Measurements from ENCODE around the gene KCNRG.
"Not testable (repeated sequence)": the region's sequence is repeated elsewhere in the genome, so short reads cannot be mapped to it uniquely, and the experiment has no call there.

KCNRG gene

DNA sequence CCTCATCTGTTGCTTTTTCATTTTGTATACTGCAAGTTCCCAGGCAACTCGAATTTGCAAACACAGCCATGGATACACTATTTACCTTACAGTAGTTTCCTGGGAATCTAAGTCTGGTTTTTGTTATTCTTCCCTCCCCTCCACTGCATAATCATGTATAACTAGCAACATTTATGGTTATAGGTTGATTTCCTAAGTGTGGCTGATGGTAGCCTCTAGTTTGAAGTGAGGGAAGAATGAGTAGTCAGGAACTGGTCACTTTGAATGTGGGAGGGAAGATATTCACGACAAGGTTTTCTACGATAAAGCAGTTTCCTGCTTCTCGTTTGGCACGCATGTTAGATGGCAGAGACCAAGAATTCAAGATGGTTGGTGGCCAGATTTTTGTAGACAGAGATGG lies at the start of gene KCNRG:
Gene KCNRG (plus strand): TSS at position 187 of the 400 bp plus-strand sequence. CDS start 50 bp downstream, at position 237.
- DNase-seq (ENCODE audit: low read depth, low spot score) = peak; percentile 16

- DNase-seq (ENCODE audit: low read depth, low spot score) = no peak
Observed at GRCh38 chr13:49967456-49967855, 47.8 kb upstream of the KCNRG start.

DNA sequence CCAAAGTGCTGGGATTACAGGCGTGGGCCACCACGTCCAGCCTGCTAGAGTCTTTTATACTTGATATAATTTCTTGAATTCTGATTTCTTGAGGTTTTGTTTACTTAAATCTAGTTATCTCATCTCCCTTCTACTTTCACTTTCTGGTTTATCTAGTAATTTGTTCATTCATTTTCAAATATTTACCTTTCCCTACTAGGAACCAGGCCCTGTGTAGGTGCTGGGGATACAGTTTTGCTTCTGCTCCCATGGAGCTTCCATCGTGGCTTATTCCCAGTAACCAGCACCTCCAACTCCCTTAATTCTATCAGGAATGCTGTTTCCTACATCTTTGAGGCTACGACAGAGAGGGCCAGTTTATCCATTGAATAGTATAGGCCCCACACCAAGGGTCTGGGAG lies 42.5 kb upstream of the KCNRG start:
- DNase-seq (ENCODE audit: low read depth, low spot score) = no peak

DNA sequence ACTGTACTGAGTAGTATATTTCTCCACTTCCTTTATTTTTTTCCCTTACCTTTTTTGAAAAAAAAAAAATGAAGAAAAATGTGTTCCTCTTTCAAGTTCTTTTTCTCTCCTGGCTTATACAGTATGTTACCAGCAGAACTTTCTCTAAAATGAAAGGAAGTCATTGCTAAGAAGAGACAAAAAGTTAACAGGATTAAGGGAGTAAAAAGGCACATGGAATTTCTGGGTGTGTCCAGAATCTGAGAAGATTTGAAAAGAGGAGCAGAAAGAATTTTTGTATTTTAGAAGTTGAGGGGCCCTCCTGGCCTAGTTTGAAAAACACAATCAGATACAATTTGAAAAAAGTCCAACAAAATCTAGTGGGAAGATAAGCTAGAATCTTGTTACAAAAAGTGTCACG lies 39.4 kb upstream of the KCNRG start:
- DNase-seq (ENCODE audit: low read depth, low spot score) = no peak

DNA sequence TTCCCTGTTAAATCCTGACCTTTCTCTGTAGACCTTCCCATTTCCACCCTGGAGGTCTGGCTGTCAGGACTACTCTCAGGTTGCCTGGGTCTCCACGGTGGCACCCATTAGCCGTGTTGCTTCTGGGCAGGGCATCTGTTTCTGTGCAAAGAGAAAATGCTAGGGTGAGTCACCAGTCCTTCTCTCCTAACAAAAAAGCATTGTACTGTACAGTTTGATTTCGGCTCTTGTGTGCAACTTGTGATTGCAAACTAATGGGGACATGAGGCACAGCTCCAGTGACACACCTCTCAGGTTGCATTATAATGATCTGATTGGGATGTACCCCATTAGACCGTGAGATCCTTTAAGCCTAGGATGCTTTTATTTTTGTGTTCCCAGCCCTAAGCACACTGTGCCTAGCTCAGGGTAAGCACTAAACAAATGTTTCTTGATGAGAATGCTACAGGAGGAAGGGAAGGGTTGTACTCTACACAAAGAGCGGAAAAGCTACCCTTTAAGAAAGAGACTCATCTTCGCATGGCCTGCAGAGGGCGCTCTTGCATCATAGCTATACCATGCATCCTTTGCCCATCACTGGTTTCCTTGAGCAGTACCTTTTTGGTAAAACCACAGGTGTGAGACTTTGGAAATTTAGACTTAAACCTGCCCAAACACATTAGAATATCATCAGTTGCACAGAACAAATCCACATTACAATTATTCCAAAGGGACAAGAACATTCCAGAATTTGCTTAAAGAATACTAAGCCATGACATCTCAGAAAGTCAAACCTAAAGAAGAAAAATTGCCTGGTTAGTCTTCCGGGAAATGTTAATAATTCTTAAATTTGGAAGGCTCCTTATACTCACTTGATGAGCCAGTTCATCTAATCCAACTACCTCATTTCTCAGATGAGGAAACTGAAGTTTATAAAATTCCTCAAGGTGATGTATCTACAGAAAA lies 38.7 kb upstream of the KCNRG start:
- DNase-seq (ENCODE audit: low read depth, low spot score) = peak; percentile 83

DNA sequence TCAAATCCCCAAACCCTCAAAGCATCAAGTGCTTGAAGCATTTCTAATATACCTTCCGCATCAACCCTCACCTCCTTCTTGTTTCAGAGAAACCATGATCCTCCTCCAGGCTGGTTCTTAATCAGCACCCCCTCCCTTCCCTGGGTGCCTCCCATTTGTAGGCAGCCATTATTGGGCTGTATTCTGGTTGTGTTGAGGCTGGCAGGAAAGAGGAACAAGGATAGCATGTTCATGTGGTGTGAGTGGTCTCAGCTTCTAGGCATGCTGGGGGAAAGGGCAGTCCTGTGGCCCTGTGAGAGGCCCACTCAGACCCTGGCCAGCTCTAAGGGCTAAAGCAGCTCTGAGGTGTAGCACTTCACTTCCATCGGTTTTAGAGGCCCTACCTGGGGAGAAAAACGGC lies 37.3 kb upstream of the KCNRG start:
- no peak for DNase-seq (ENCODE audit: low read depth, low spot score)

- no peak for DNase-seq (ENCODE audit: low read depth, low spot score)
Observed at GRCh38 chr13:49980266-49980665, 35.0 kb upstream of the KCNRG start.

GRCh38 chr13:49985129-49985528 lies 30.1 kb upstream of the KCNRG start:
- DNase-seq (ENCODE audit: low read depth, low spot score) = no peak

GRCh38 chr13:49986471-49986870 lies 28.8 kb upstream of the KCNRG start:
- no peak for DNase-seq (ENCODE audit: low read depth, low spot score)

DNA sequence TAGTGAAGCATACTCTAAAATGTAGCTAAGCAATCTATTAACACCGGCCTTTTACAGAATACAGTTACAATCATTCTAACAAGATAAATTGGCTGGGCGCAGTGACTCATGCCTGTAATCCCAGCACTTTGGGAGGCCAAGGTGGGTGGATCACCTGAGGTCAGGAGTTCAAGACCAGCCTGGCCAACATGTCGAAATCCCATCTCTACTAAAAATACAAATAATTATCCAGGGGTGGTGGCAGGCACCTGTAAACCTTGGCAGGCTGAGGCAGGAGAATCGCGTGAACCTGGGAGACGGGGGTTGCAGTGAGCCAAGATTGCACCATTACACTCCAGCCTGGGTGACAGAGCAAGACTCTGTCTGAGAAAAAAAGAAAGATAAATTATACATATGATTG lies 24.6 kb upstream of the KCNRG start:
- DNase-seq (ENCODE audit: low read depth, low spot score) = not testable (repeated sequence)

- DNase-seq (ENCODE audit: low read depth, low spot score) = no peak
Observed at GRCh38 chr13:49993111-49993510, 22.1 kb upstream of the KCNRG start.

DNA sequence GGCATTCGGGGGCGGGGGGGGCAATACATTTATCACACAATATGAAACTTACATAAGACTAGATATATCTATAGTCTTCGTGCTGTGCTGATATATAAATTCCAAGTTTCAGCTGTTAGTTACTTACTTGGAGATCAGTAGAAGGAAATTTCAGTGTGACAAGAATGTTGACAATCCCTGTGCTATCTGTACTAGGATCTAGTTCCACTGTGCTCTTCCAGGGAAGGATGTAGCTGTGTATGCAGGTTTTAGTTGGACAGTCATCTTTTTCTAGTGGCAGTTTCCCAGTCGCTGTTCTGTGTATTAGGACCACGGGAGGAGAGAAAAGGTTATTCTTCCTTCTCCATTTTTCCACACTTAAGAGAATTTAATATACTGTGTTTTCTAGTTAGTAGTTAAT lies 21.6 kb upstream of the KCNRG start:
- no peak for DNase-seq (ENCODE audit: low read depth, low spot score)

DNA sequence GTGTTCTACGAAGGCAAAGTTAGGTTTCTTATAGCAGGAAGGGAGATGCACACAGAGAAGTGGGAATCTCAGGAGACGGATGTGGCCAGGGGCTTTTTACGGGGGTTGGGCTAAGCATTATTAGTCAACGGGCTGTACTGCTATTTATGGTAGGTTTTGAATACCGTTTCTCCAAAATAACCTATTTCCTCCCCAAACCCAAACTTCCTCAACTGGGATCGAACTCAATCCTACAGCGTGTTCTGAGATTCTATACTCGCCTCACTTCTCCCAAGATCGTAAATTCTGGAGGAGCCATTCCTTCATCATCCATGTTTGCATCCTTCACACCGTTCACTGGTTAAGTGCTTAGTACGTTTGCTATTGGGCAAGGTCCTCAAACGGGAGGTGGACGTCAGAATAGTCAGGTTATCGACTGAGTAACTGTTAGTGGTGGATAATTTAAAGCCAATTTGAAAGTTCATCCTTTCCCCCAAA lies 19.6 kb upstream of the KCNRG start:
- DNase-seq (ENCODE audit: low read depth, low spot score) = no peak

DNA sequence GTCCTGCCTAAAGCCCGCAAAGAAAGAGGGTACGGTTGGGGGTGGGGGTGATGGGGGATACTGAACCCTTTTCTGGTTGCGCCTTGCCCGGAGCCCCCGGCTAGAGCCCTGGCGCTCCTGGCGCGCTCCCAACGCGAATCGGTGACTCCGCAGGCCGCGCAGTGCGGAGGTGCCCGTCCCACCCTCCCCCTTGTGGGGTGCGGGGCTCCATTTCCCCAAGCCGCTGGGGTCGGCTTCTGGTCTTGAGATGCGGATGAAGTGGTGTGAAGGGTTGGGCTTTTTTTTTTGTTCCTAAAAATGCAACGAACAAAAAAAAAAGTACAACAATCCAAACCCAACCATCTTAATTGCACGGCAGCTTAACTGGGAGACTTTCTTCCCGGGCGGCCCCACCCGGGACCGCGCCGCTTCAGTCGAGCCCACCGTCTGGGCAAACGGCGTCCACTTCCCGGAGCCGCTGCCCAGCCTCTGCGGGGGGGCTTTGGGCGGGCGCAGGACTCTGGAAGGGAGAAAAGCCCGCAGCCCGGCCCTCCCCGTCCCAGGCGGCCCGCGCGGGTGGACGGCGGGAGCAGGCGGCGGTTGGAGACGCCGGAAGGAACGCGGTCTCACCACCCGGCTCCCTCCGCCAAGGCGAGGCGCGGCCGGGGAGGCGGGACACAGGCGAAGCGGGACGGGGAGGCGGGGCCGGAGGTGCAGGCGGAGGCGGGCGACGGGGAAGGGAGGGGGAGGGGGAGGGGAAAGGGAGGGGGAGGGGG lies 18.9 kb upstream of the KCNRG start:
- peak; percentile 96 for DNase-seq (ENCODE audit: low read depth, low spot score)

- peak; percentile 96 for DNase-seq (ENCODE audit: low read depth, low spot score)
Observed at GRCh38 chr13:49996951-49997895, 18.0 kb upstream of the KCNRG start, which contains the start of gene TRIM13. TRIM13 (plus strand) TSS chr13:49997042; CDS start chr13:50011941, 14,899 bp downstream.

DNA sequence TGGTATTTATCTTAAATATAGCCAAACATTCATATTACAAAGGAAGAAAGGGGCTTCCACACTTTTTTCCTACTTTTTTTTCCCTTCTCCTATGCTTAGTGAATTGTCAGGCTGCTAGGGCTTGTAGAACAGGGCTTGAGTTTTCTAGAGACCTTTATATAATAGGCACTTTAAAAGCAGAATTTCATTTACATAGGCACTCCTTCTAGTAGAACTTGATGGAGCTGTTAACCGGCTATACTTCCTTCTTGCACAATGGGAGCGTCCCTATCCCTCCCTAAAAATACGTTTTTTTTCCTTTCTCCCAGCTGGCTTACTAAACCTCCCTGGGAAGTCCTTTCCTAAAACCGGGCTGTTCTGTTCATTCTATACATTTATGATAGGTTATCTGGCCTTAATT lies 17.3 kb upstream of the KCNRG start:
- DNase-seq (ENCODE audit: low read depth, low spot score) = peak; percentile 11

DNA sequence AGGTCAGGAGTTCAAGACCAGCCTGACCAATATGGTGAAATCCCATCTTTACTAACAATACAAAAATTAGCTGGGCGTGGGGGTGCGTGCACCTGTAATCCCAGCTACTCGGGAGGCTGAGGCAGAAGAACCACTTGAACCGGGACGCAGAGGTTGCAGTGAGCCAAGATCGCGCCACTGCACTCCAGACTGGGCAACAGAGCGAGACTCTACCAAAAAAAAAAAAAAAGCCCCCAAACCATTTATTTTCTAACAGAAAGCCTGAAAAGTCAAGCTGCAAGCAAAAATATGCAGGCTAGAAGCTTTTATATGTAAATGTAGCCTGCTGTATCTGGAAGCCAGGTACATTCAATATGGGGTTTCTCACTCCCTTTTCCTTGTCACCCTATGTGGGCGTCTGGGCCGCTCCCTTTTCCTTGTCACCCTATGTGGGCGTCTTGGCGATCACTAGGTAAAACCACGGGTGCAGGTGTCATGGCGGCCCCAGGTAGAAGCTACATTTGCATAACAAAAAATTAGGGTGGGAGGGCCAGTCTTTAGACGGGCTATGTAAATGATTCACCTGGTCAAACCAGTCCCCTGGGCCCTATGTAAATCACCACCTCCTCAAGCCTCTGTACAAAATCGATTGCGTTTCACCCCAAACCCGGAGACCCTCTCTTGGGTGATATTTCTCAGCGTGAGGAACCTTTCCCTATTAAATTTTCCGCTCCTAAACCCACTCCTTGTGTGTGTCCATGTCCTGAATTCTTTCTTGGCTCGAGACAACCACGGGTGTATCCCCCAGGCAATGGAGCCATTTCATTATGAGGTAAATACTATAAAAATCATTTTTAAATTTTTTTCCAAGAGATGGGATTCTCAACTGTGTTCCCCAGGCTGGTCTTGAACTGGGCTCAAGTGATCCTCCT lies 16.3 kb upstream of the KCNRG start:
- no peak for DNase-seq (ENCODE audit: low read depth, low spot score)

DNA sequence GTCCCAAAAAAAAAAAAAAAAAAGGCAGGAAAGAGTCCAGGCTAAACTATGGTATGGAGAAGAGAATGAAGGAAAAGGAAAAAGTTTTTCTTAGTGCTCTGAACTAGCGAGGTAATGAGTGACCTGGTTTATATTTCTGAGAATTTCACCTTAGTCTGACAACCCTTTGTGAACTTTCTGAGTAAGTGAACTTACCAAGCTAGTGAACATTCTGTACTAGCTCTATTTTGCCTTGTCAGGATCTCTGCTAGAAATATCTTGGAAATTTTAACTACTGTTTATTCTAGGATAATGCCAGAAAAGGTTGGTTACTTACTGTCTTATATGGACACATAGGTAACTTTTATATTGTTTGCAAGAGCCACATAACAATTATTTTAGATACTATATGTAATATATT lies 14.0 kb upstream of the KCNRG start:
- no peak for DNase-seq (ENCODE audit: low read depth, low spot score)

GRCh38 chr13:50006426-50007135 lies 8.7 kb upstream of the KCNRG start:
- DNase-seq (ENCODE audit: low read depth, low spot score) = peak; percentile 19

DNA sequence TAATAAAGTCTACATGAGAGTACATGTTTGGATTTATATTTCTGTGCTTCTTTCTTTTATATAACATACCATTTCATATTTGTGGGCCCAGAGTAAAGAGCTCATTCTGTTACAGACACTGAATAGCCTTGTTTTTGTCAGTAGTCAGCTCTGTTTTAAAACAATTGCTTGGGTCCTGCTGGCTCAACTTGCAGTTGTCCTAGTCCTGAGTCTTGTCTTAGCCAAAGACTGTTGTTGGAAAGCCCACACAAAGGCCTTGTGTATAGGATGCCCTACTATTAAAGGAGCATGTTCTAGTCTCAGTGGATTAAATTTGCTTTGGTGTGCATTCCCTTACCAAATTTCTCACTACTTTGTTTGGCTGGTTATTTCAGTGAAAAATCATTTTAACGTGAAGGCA lies 3.8 kb upstream of the KCNRG start:
- DNase-seq (ENCODE audit: low read depth, low spot score) = no peak

Measured in astrocyte of the hippocampus (primary cell).